HG03045 (cell line): ENCODE data around the gene NMRK1.
A peak's percentile ranks its signal among the peaks of the same experiment; 100 is the strongest.

Experiments
- ATAC-seq: cut with Tn5 transposase; IDR thresholded peaks from one replicate; pipeline ENCODE4 v1.9.1; 2021; ENCODE audit warnings: mild to moderate bottlenecking, moderate library complexity; ENCODE audit not compliant: unreplicated experiment

Gene NMRK1

GRCh38 chr9:75102177-75102790, 14.3 kb upstream of the NMRK1 start:
- no peak for ATAC-seq

DNA sequence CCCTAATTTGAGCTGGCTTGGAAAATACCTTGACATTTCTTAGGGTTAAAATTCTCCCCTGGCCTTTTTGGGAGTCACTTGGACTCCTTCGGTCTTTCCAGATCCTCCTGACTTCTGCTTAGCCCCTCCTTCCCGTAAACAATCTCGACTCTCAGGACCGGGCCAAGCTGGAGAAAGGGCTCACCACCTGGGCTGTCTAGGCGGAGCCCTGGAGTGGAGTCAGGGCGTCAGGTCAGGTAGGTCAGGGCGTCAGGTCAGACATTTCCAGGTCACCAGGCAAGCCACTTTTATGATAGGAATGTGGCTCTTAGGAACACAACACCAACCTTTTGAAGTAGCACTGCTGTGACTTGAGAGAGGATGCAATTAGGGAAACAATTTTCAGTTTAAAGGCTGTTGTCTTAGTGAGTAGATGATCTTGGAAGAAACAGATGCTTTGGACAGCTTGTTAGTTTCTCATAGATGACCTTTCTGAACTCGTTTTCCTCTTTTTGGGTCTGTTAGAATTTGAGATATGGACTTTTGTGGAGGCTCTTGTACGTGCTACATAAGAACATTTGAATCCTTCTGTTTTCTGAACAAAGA, 13.1 kb upstream of the NMRK1 start:
- no peak for ATAC-seq

GRCh38 chr9:75096796-75097195, 8.8 kb upstream of the NMRK1 start:
- ATAC-seq, result no peak

GRCh38 chr9:75092766-75093165, 4.8 kb upstream of the NMRK1 start:
- ATAC-seq, result no peak

DNA sequence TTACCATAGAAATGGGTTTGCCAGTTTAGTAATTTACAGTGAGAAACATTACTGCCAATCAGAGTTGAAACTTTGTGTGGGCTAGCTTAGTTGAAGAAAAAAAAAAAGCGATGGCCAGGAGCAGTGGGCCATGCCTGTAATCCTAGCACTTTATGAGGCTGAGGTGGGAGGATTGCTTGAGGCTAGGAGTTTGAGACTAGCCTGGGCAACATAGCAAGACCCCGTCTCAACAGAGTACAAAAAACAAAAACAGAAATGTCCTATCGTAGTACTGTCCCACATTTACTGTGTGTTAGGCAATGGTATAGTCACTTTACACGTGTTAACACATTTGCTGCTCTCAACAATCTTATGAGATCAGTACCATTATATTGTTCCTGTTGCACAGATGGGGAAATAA, 2.6 kb upstream of the NMRK1 start:
- no peak for ATAC-seq

GRCh38 chr9:75089373-75089766, 1.4 kb upstream of the NMRK1 start:
- ATAC-seq, result no peak

GRCh38 chr9:75088646-75089372, 854 bp upstream of the NMRK1 start:
- ATAC-seq, result peak; percentile 27

DNA sequence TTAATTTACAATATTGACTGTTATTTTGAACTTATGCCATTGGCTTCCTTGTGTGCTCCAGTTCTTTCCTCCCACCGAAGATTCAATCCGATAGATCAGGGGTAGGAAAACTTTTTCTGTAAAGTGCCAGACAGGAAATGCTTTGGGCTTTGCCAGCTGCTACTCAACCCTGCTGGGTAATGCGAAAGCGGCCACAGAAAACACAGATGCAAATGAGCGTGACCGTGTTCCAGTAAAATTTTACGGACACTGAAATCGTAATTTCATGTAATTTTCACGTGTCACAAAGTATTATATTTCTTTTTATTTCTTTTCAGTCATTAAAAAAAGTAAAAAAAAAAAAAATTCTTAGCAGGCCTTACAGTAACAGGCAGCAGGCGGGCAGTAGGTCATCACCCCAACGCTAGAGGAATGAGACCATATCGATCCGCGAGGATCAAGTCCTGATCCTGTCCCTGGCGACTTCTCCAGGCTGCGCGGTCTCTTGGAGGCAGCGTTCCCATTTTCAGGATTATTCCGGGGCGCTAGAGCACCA, 599 bp downstream of the NMRK1 start:
- peak; percentile 21 for ATAC-seq

DNA sequence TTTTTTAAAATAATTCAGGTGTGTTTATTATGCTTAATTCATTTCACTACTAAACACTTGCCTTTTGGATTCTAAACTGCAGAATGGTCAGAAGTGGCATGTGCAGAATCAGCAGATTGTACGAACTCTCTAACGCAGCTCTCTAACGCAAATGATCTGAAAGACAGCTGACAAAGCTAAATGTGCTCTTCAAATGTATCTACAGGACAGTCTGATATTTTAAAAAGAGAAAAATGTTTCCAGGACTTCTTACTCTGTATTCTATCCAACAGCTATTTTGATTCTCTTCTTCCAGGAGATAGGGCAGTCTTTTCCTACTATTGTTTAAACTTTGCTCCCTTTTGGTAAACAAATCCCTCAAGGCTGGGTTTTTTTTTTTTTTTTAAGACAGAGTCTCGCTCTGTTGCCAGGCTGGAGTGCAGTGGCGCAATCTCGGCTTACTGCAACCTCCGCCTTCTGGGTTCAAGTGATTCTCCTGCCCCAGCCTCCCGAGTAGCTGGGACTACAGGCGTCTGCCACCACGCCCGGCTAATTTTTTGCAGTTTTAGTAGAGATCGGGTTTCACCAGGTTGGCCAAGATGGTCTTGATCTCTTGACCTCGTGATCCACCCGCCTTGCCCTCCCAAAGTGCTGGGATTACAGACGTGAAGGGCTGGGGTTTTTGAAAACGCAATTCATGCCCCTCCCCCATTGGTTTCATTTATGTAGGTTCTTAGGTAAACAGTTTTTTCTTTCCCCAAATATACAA, 1.2 kb downstream of the NMRK1 start:
- no peak for ATAC-seq

- no peak for ATAC-seq
Measured at GRCh38 chr9:75085640-75086039, 2.3 kb downstream of the NMRK1 start.

DNA sequence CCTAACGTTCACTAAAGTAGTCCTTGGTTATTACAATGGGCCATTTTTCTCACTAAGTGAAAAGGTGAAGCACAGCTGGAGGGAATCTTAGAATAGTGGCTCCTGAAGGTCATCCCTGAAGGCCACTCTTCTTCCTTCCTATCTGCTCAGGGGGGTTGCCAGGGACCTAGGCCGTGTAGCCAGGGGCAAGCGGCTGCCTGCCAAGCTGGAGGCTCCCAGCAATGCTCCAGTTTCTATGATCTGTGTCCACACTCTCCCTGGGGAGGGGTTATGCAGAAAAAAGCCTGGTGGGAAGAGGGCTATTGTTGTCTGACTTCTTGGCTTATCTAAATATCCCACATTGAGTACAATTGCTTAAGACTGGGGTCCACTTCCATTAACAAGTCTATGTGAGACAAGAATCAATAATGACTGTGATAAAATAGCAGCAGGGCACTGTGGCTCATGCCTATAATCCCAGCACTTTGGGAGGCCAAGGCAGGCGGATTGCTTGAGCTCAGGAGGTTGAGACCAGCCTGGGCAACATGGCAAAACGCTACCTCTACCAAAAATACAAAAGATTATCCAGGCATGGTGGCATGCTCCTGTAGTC, 3.8 kb downstream of the NMRK1 start:
- ATAC-seq, result no peak

- no peak for ATAC-seq
Measured at GRCh38 chr9:75083188-75083970, 4.6 kb downstream of the NMRK1 start.

DNA sequence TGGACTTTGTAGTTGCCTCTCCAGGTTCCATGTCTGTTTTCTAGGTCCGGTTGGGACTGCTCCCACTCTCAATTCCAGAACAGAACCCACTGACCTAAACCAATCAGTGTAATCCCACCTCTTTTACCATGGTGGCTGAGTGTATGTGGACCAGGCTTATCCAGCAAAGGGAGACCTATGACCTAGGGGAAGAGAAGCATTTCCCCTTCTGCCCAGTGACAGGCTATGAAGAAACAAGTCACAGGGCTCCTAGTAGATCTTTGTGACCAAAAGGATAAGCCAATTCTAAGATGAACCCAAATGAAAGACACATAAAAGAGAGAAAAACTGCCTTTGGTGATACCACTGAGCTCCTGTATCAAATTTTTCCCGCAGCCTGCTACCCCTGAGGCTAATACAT, 6.3 kb downstream of the NMRK1 start:
- no peak for ATAC-seq

GRCh38 chr9:75072895-75073294, 15.1 kb downstream of the NMRK1 start:
- no peak for ATAC-seq

- no peak for ATAC-seq
Measured at GRCh38 chr9:75071530-75072122, 16.3 kb downstream of the NMRK1 start.

DNA sequence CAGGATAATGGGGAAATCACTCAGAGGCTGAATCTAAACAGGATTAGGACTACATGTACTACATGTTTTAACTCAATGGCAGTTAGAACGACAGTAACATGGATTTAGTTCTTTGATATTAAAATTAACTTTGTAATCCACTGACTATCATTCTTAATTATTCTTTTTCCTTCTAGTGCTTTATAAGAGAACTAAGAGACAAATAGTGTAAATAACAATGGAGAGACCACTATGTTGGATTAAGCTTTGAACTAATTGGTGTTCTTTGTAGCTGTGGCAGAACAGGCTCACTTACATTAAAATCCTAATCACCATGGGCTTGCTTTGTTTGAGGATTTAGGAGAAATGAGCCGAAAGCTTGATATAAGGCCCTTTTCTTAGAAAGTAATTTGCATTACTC, 18.8 kb downstream of the NMRK1 start:
- no peak for ATAC-seq

DNA sequence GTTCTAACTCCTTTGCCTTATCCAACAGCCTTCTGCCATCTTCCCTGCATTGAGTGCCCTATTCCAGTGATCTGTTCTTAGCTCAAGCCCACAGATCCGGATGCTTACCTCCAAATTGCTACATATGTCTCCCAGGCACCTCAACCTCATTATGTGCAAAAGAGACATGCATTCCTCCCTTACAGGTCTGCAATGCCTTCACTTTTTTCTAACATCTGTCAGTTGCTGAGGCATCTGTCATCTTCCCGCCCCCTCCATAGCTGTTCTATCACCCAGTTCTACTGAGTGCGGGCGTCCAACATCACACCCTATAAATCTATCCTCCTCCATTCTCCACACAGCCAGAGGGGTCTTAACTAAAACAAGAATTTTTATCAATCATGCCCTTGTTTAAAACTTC, 20.1 kb downstream of the NMRK1 start:
- ATAC-seq, result no peak

DNA sequence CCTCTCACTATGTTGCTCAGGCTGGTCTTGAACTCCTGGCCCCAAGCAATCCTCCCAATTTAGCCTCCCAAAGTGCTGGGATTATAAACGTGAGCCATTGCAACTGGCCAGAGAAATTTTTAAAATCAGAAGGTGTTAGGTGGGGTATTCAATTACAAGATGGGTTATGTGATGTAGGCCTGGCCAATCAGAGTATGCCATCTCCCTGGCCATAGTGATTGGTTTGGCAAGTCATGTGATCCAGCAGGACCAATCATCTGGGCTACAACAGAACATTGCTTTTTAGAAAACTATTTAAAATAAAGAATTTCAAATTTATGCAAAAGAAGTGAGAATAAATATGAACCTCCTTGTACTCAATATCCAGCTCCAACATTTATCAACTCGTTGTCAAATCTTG, 22.4 kb downstream of the NMRK1 start:
- ATAC-seq, result no peak

GRCh38 chr9:75064307-75065025, 23.5 kb downstream of the NMRK1 start:
- no peak for ATAC-seq
